ENCODE data around the gene CCT6A.
"Not testable (repeated sequence)": the region's sequence is repeated elsewhere in the genome, so short reads cannot be mapped to it uniquely, and the experiment has no call there.

The CCT6A gene

DNA sequence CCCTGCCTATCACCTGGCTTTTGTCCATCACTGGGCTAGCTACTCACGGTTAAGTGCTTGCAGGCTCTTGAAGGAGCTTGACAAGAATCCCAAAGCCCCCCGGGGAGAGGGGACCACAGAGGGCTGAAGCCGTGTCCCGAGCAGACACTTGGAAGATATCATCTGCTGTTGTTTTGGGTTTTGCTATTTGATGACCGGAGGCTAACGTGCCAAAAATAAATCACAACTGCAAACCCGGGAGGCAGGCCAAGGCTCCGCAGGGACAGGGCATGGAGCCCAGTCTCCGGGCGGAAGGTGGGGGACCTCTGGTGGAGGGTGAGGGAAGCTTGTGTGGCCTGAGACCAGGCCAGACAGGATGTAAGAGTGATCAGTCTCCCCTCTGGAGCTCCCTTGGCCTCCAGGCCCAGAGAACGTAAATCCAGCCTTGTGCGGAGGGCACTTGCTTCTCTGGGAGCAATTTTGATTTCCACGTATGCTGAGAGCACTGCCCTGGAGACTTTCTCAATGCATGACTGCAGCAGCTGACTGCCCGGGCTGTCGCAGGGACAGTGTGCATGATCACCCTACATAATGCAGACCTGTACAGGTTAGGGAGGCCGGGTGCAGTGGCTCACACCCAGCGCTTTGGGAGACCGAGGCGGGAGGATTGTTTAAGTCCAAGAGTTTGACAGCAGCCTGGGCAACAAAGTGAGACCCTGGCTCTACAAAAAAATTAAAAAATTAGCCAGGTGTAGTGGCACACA lies 41.4 kb downstream of the CCT6A start, which contains the start of gene PHKG1:
TSS of gene PHKG1 (minus strand) at position 164 of the 743 bp plus-strand sequence. CDS start 4,011 bp downstream, outside the sequence.
- DNase-seq (ENCODE audit: low read depth, low spot score): no peak
- no peak within 1 kb of the TSS for H3K27ac ChIP-seq

DNA sequence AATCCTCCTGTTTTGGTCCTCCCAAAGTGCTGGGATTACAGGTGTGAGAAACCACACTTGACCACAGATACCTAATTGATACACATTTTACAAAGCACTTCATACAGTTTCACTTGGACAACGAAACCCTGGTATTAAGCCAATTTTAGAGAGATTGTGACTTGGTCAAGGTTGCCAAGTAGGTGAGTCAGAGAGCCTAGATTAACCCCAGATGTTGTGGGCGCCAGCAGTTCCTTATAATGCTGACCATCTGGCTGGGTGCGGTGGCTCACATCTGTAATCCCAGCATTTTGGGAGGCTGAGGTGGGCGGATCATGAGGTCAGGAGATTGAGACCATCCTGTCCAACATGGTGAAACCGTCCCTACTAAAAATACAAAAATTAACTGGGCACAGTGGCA lies 46.1 kb downstream of the CCT6A start:
- DNase-seq (ENCODE audit: low read depth, low spot score): no peak
- H3K27ac ChIP-seq: no peak overlapping the region

DNA sequence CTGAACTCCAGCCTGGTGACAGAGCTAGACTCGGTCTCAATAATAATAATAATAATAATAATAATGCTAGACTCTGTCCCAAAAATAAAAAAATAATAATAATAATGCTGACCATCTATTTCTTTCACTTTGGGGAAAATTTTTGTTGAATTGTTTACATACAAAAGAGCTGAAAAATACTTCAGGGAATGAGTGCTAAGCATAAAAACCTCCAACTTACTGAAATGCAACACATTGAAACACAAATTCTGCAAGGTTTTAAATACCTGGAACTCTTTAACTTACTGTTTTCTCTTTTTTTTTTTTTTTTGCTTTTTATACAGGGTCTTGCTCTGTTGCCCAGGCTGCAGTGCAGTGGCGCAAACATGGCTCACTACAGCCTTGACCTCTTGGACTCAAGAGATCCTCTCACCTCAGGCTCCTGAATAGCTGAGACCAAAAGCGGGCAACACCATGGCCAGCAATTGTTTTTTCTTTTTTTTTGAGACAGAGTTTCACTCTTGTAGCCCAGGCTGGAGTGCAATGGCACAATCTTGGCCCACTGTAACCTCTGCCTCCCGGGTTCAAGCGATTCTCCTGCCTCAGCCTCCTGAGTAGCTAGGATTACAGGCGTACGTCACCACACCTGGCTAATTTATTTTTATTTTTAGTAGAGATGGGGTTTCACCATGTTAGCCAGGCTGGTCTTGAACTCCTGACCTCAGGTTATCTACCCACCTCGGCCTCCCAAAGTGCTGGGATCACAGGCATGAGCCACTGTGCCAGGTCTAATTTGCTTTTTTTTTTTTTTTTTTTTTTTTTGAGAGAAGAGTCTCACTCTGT lies 46.8 kb downstream of the CCT6A start:
- DNase-seq (ENCODE audit: low read depth, low spot score); H3K27ac ChIP-seq: not testable (repeated sequence)

DNA sequence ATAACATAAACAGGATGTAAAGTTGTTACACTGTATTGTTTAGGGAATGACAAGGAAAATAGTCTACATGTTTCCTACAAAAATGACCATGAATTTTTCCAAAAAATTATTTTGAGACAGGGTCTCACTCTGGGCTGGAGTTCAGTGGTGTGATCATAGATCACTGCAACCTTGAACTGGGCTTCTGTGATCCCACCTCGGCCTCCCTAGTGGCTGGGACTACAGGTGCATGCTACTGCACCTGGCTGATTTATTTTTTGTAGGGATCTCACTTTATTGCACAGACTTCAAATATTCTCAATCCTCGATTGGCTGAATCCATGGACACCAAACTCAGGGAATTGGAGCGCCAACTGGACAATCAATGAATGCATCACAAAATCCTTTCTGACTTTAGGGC lies 48.1 kb downstream of the CCT6A start:
- H3K27ac ChIP-seq: no peak overlapping the region
- no peak for DNase-seq (ENCODE audit: low read depth, low spot score)

DNA sequence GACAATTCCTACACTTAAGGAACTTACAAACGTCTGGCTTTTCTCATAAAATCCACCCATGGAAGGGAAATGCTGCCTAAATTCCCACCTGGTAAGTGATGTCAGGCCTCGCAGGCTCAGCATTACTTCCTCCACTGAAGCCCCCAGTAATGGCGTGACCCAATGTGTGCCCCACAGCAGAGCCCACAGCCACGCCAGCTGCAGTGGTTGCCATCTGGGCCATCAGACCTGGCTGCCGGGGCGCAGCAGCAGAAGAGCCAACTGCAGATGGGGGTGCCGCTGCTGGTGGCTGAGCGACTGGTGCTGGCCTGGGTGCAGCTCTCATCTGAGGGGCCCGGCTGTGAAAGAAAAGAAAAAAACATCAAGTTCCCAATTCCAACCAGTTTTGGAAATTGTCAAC lies 52.6 kb downstream of the CCT6A start:
- DNase-seq (ENCODE audit: low read depth, low spot score); H3K27ac ChIP-seq: not testable (repeated sequence)

DNA sequence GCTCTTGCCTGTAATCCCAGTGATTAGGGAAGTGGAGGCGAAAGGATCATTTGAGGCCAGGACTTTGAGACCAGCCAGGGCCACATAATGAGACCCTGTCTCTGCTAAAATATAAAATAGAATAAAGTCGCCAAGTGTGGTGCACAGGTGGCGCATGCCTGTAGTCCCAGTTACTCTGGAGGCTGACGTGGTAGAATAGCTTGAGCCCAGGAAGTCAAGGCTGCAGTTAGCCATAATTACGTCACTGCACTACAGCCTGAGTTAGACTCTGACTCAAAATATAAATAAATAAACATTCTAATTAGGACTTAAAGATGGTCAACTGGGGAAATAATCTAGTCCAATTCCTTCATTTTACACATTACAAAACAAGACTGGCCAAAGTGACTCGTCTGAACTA lies 53.9 kb downstream of the CCT6A start:
- DNase-seq (ENCODE audit: low read depth, low spot score): peak; percentile 57
- peak overlapping the region; percentile 89 for H3K27ac ChIP-seq

DNA sequence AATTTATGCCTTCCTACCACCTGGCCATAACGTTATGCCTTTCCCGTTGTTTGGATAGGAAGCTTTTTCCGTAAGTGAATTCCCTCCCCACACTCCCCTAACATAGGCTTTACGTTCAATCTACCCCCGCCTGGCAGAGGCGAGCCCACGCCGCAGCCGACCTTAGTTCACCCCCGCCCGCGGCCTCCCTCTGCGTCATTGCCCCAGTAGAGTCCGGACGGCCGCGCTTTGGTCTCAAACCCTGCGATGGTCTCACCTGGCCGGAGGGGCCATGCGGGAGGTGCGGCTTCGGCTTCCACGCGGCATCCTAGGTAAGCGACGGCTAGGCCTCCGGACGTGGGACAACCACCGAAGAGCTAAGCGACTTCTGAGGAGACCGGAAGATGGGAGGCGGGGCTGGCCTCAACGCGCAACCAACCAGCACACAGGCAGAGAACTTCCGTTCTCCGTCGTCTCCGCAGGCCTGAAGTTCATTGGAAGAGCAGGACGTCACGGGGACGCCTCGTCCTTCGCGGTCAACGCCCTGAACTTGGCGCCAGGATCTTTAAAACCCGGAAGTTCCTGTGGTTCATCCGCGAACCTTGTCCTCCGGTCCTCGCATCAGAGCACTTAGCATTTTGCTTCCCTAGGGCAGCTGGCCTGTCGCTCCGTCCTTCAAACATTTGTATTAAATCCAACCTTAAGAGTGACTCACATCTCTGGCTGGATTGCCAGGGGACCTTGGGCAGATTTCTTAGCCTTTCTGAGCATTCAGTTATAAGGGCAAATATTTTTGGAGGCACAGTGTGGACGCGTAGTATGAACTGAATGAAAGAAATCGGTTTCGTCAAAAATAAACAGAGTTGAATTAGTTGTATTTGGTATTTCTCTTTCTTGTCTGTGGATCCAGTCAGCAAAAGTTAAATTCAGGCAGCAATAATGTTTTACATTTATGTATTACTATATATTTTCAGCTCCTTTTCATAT lies 54.8 kb downstream of the CCT6A start, which contains the start of gene CHCHD2:
TSS of gene CHCHD2 (minus strand) at position 369 of the 966 bp plus-strand sequence. CDS start at position 306, 63 bp downstream.
- DNase-seq (ENCODE audit: low read depth, low spot score): peak; percentile 93
- H3K27ac ChIP-seq: peak within 1 kb of the TSS; percentile 89

DNA sequence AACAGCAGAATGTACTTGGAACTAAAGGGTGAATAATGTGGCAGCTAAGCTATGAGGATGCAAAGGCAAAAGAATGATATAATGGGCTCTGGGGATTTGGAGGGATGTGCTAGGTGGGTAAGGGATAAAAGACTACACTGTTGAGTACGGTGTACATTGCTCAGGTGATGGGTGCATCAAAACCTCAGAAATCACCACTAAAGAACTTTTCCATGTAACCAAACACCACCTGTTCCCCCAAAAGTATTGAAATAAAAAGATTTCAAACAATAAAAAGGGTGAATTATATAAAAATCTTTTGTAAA lies 56.3 kb downstream of the CCT6A start:
- DNase-seq (ENCODE audit: low read depth, low spot score): no peak
- no peak overlapping the region for H3K27ac ChIP-seq

DNA sequence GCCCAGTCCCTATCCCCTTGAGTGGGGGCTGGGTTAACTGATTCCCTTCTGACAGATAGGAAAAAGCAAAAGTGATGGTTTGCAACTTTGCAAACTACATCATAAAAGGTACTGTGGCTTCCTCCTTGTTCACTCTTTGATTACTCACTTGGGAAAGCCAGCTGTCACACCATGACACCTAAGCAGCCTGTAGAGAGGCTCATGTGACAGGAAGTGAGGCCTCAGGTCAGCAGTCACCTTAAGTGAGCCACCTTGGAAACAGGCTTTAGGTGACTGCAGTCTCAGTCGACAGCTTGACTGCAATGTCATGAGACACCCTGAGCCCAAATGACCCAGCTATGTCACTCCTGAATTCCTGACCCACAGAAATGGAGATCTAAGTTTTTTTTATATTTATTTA lies 59.0 kb downstream of the CCT6A start:
- DNase-seq (ENCODE audit: low read depth, low spot score): no peak
- no peak overlapping the region for H3K27ac ChIP-seq

DNA sequence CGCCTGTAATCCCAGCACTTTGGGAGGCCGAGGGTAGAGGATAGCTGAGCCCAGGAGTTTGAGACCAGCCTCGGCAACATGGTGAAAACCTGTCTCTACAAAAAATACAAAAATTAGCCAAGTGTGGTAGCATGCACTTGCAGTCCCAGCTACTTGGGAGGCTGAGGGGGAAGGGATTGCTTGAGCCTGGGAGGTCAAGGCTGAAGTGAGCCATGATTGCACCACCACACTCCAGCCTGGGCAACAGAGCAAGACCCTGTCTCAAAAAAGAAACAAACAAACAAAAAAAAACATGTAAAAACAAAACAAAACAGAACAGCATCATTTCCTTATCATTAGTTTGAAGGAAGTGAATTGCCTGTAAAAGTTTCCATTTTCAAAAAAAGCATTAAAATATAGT lies 60.7 kb downstream of the CCT6A start:
- H3K27ac ChIP-seq; DNase-seq (ENCODE audit: low read depth, low spot score): not testable (repeated sequence)
